Panc1 (cell line): ENCODE results near the gene SLC36A3.

Source experiments
- CTCF ChIP-seq: fragments of 450-650 bp; IDR thresholded peaks from 2 replicates; pipeline ENCODE4 v1.5.1; 2017; ENCODE audit warnings: mild to moderate bottlenecking
- POLR2AphosphoS5 ChIP-seq: IDR thresholded peaks from 2 replicates; pipeline ENCODE4 v1.6.1; 2012; ENCODE audit warnings: mild to moderate bottlenecking, low read depth, low read length, moderate library complexity
- REST ChIP-seq, 2 experiments: IDR thresholded peaks; 2 replicates each; pipeline ENCODE4 v1.6.1; 2011 to 2012; ENCODE audit warnings: low read depth in 2 of 2, control low read depth in 1 of 2, low read length in 1 of 2, mild to moderate bottlenecking in 1 of 2, moderate library complexity in 1 of 2; ENCODE audit not compliant: insufficient read depth in 1 of 2
- SIN3A ChIP-seq: IDR thresholded peaks from 2 replicates; pipeline ENCODE4 v1.6.1; 2012; ENCODE audit warnings: low read depth, mild to moderate bottlenecking, low read length, moderate library complexity, borderline replicate concordance; ENCODE audit not compliant: insufficient read depth
- TCF7L2 ChIP-seq: IDR thresholded peaks from 2 replicates; pipeline ENCODE4 v1.6.1; 2011; ENCODE audit warnings: mild to moderate bottlenecking, low read depth, low read length, inconsistent platforms

GRCh38 chr5:151344088-151344487, 40.5 kb upstream of the SLC36A3 start:
- TF ChIP-seq POLR2AphosphoS5 (no peak), CTCF (no peak), REST (IDR thresholded peaks at IDR 0.05; ENCODE audit: insufficient read depth in 1 of 2, low read depth in 2 of 2, low read length in 1 of 2) (no peak), SIN3A (no peak), TCF7L2 (no peak)
